ENCODE results near the gene DDR1.

DDR1 gene

GRCh38 chr6:30891816-30892538 is 7.7 kb downstream of the DDR1 start:
- TF ChIP-seq, protein P1, sequence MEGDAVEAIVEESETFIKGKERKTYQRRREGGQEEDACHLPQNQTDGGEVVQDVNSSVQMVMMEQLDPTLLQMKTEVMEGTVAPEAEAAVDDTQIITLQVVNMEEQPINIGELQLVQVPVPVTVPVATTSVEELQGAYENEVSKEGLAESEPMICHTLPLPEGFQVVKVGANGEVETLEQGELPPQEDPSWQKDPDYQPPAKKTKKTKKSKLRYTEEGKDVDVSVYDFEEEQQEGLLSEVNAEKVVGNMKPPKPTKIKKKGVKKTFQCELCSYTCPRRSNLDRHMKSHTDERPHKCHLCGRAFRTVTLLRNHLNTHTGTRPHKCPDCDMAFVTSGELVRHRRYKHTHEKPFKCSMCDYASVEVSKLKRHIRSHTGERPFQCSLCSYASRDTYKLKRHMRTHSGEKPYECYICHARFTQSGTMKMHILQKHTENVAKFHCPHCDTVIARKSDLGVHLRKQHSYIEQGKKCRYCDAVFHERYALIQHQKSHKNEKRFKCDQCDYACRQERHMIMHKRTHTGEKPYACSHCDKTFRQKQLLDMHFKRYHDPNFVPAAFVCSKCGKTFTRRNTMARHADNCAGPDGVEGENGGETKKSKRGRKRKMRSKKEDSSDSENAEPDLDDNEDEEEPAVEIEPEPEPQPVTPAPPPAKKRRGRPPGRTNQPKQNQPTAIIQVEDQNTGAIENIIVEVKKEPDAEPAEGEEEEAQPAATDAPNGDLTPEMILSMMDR (conservative IDR thresholded peaks at IDR 0.05; ENCODE audit: low read depth, low read length), result no peak
- DNase-seq (ENCODE audit: low read depth), result no peak
- H3K4me3 ChIP-seq (ENCODE audit: low read depth, low read length), result no peak overlapping the region

DNA sequence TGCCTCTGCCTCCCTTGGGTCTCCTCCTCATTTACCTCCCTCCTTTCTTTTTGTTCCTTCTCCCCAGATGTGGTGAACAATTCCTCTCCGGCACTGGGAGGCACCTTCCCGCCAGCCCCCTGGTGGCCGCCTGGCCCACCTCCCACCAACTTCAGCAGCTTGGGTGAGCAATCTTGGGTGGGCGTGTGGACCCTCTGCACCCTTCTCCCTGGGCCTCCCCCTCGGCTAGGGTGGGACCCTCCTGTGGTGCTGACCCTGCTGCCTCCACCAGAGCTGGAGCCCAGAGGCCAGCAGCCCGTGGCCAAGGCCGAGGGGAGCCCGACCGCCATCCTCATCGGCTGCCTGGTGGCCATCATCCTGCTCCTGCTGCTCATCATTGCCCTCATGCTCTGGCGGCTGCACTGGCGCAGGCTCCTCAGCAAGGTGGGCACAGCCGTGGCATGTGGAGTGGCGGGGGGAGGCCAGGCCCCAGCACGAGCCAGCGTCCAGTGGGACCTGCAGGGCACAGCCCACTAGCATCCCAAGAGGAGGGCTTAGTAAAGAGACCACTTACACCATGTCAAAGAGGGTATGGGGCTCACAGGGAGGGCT is 8.8 kb downstream of the DDR1 start:
- TF ChIP-seq, protein P1 (conservative IDR thresholded peaks at IDR 0.05; ENCODE audit: low read depth, low read length), result peak; percentile 41
- no peak overlapping the region for H3K4me3 ChIP-seq (ENCODE audit: low read depth, low read length)
- no peak for DNase-seq (ENCODE audit: low read depth)

- no peak overlapping the region for H3K4me3 ChIP-seq (ENCODE audit: low read depth, low read length)
- no peak for DNase-seq (ENCODE audit: low read depth)
- TF ChIP-seq, protein P1 (conservative IDR thresholded peaks at IDR 0.05; ENCODE audit: low read depth, low read length), result no peak
Measured at GRCh38 chr6:30893666-30894065, 9.3 kb downstream of the DDR1 start.

- no peak for DNase-seq (ENCODE audit: low read depth)
- no peak overlapping the region for H3K4me3 ChIP-seq (ENCODE audit: low read depth, low read length)
- TF ChIP-seq, protein P1 (conservative IDR thresholded peaks at IDR 0.05; ENCODE audit: low read depth, low read length), result no peak
Measured at GRCh38 chr6:30894381-30894780, 10.1 kb downstream of the DDR1 start.

- TF ChIP-seq, protein P1 (conservative IDR thresholded peaks at IDR 0.05; ENCODE audit: low read depth, low read length), result no peak
- no peak for DNase-seq (ENCODE audit: low read depth)
- no peak overlapping the region for H3K4me3 ChIP-seq (ENCODE audit: low read depth, low read length)
Measured at GRCh38 chr6:30894935-30895334, 10.6 kb downstream of the DDR1 start.

DNA sequence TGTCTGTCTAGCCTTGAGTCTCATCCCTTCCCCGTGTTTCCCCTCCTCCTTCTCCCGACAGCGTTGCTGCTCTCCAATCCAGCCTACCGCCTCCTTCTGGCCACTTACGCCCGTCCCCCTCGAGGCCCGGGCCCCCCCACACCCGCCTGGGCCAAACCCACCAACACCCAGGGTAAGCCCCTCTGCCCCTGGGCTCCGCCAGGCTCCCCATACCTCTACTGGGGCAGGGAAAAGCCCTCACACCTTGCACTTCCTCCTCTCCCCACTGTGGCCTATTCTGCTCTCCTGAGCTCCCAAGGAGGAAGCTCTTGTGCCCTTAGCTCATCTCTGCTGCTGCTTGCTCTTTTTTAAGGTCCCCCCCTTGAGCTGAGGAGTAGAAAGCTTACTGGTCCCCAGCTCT is 11.0 kb downstream of the DDR1 start:
- no peak overlapping the region for H3K4me3 ChIP-seq (ENCODE audit: low read depth, low read length)
- no peak for DNase-seq (ENCODE audit: low read depth)
- TF ChIP-seq, protein P1 (conservative IDR thresholded peaks at IDR 0.05; ENCODE audit: low read depth, low read length), result no peak

DNA sequence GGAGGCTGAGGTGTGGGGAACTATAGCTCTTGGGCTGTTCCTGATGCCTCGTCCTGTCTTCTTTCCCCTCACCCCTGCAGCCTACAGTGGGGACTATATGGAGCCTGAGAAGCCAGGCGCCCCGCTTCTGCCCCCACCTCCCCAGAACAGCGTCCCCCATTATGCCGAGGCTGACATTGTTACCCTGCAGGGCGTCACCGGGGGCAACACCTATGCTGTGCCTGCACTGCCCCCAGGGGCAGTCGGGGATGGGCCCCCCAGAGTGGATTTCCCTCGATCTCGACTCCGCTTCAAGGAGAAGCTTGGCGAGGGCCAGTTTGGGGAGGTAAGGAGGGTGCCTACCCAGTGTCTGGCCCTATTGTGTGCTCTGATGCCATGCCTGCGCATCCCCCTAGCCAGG is 12.2 kb downstream of the DDR1 start:
- no peak for DNase-seq (ENCODE audit: low read depth)
- TF ChIP-seq, protein P1 (conservative IDR thresholded peaks at IDR 0.05; ENCODE audit: low read depth, low read length), result no peak
- no peak overlapping the region for H3K4me3 ChIP-seq (ENCODE audit: low read depth, low read length)

Data from choroid plexus epithelial cell (primary cell).